Activated T-cell treated with anti-CD3 and anti-CD28 coated beads for 48 hours (primary cell): ENCODE measurements around the gene THUMPD2.
A peak's percentile ranks its signal among the peaks of the same experiment; 100 is the strongest.
"Not testable (repeated sequence)": the region's sequence is repeated elsewhere in the genome, so short reads cannot be mapped to it uniquely, and the experiment has no call there.

Source experiments
- DNase-seq: peaks from one replicate; pipeline ENCODE4 v3.0.0-alpha.2; 2020; ENCODE audit warnings: low read depth

The THUMPD2 gene

DNA sequence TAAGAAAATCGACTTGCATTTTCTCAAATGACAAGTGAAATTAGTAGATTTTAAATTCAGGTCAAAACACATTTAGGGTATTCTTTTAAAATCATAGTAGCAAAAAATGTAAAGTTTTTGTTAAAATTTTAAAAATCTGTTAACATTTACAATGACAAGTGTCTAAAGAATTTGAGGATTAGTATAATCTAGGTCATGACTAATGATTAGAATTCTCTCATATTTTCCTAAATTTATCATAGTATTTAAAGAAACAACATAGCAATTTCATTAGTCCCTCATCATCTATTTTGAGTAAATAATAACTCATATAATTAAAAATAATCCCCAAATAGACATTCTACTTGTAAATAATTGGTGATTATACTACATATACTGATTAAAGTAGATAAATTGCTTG, 23.6 kb downstream of the THUMPD2 start:
- no peak for DNase-seq

DNA sequence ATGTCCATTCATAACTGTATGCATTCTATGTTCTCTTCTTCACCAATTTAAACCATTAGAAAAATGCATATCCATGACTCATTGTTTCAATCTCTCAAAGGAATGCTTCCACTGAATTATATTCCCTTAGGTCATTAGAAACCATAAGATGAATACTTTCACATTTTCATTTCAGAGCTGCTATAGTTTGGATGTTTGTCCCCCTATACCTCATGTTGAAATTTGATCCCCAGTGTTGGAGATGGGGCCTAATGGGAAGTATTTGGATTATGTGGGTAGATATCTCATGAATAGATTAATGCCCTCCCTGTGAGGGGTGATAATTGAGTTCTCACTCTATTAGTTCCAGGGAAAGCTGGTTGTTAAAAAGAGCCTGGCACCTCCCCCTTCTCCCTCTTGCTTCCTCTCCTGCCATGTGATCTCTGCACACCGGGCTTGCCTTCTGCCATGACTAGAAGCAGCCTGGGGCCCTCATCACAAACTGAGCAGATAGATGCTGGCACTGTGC, 35.7 kb downstream of the THUMPD2 start:
- no peak for DNase-seq

DNA sequence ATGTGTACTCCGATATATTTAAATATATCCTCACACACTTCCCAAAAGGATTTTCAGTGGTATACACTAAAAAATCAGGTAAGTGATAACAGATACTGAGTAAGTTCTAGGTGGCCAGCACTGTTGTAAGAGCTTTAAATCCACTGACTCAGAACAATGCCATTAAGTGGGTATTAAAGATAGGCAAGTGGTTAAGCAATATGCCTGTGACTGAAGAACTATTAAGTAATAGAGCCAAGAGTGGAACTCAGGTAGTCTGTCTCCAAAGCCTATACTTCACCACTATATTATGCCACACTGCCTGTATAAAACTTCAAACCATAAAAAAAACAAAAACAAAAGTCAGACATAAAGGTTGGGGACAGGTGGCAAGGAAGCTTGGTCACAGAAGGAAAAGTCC, 37.2 kb downstream of the THUMPD2 start:
- DNase-seq, result no peak

DNA sequence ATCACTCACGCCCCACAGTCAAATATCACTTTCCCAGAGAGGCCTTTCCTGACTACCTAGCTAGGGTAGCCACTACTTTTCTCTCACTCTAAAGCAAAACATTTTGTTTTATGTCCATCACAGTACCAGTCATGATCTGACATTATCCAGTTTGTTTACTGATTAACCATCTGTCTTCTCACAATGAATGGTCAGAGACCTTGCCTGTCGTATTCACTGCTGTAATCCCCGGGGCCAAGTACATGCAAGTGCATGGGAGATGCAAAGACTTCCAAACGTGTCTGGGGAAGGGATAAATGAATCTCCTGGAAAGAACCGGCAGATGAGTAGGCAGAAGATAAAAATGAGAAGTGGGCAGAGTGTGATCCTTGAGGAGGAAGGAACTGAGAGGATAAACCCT, 39.7 kb downstream of the THUMPD2 start:
- DNase-seq, result no peak

DNA sequence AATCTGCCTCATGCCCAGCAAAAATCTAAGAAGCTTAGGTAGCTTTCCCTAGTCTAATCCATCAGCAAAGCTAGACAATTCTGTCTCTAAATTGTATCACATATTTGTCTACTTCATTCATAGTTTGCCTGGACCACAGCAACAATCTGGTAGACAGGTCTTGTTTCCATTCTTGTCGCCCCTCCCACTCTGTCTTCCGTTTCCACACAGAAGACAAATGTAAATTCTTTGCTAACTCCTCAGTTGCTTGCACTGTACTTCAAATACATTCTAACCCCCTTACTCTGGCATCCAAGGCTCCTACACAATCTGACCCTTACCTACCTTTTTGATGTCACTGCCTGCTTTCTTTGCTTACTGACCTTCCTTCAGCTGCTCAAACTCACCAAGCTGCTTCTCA, 40.1 kb downstream of the THUMPD2 start:
- no peak for DNase-seq

DNA sequence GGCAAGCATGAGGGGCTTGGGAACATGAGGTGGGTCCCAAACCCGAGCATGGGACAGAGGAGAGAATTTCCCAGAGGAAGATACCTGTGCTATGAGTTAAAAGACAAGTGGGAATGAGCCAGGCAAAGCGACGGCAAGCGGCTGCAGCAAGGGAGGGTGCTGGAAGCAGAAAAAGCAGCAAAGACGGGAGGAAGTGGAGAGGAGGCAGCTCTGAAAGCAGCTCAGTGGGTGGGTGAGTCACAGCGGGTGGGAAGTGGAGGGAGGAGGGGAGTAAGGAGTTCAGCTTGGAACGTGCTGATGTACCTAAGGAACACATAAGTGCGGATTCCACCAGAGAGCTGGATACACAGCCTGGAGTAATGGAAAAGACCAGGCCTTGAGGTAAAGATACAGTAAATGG, 41.4 kb downstream of the THUMPD2 start:
- DNase-seq, result no peak

DNA sequence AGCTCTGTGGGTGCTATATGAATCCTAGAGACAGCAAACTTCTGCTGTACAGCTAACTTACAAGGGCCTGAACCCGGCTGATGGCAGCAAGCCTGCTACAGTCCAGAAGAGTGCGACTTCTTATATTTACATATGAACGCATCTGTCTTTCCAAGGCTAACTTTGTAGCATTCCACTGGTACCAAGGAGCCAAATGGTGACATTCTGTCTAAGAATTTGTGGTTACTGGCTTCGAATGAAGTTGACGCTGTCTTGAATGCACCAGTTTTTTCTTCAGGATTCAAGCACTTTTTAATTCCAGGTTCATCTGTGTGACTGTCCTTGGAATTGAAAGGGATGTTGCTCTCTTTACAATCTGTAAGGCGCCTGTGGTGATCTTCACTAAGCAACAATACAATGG, 42.4 kb downstream of the THUMPD2 start:
- DNase-seq, result no peak

DNA sequence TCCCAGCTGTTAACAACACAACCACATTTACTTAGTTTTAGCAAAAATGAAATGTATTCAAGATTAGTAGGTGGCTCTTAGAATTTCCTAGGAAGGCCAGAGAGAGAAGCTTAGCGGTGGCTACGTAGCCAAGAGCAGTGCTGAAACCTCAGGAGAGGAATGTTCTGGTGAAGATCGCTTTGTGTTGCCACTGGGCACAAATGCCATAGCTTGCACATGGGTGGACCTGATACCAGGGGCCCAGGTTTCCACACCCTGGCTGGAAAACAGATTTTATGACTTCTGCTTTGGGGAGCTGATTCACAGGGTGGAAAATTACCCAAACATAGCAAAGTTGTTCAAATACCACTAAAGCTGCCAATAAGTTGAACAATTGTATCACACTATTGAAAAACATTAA, 43.4 kb downstream of the THUMPD2 start:
- no peak for DNase-seq

DNA sequence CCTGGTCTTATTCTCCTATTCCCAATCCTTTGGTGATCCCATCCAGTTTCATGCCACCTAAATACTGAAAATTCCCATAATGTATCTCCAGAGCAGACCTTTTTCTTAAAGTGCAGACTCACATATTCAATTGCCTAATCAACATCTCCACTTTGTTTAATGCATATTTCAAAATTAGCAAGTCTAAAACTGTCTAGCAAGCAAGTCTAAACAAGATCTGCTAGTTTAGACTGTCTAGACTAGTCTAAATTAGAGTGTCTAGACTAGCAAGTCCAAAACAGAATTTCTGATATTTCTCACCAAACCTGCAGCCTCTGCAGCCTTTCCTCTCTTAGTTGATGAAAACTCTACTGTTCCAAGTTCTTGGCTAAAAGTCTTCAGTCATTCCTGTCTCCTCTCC, 44.6 kb downstream of the THUMPD2 start:
- DNase-seq, result no peak

DNA sequence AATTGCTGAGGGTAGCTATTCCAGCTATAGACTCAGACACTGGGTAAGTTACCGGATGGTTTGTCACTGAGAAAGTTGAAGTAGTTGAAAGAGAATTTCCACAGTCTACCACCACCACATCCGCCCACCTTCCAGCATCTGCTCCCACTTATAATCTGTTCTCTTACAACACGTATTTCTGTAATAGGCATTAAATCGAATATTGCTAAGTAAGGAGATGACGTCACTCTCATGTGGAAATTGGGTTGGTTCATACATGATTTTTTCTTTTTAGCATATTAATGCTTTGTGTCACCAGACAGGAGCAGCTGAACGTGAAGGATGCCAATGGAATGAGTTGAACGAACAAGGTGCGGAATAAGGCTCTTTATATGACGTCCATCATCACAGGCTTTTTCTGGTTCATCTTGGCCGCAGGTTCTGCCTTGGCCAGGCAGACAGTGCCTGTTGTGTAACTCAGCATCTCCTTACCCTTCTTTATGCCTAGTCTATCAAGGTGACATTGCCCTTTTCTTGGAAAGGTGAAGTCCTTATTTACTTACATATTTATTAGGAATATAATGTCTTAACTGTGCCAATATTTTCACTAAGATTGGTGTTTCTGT, 45.9 kb downstream of the THUMPD2 start:
- no peak for DNase-seq

DNA sequence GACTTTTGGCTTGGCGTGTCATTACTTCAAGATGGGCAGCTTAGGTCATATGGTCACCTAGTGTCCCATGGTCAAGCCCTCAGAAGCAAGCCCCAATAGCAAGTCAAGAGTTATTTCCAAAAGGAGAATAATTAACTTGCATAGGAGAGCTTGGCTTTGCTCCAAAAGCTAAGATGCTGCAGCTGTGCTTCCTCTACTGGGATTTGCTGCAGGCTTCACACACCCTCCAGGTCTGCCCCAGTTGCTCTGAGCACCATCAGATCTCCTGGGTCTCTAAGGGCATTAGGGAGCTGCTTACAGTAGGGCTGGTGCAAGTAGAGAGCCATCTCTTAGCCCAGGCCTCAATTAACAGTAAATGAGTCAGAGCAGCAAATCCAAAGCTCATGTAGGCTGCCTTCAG, 46.6 kb downstream of the THUMPD2 start:
- DNase-seq, result no peak

DNA sequence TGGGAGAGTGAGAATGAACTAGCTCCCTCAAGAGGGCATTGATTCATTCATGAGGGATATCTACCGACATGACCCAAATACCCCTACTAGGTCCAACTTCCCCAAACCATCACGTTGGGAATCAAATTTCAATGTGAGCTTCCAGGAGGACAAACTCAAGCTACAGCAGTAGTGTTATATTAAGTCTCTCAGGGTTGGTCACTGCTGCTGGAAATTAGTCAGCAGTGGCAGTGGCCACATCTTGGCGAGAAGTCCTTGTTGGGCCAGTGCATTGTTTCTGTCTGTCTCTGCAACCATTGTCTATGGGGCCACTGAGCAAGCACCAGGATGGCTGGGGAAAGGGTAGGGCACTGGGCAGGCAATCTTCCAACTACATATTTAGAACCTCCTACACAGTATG, 47.5 kb downstream of the THUMPD2 start:
- DNase-seq, result no peak

DNA sequence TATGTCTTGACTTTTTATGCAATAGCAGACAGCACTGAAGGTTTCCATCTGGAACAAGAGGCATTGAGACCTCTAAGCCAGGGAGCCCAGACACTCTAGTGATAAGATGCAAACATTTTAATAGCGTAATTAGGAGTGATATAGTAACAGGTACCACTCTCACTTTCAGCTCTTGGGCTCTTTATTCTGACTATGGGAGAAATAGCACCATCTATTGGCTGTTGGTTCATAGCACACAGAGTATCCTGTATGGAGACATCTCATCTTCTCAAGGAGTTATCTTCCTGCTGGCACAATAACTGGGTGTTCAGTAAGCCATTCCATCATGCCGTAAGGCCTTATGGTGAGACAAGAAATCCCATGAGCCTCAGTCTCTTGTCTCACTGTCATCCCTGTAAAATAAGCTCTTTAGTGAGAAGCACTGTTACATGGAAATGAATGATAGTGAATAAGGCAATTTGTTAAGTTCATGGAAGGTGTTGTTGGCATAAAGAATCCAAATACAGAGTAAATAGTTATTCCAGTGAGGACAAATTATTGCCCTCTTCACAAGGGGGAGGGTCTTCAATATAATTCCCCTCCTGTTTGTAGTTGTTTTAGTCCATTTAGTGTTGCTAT, 48.3 kb downstream of the THUMPD2 start:
- no peak for DNase-seq

DNA sequence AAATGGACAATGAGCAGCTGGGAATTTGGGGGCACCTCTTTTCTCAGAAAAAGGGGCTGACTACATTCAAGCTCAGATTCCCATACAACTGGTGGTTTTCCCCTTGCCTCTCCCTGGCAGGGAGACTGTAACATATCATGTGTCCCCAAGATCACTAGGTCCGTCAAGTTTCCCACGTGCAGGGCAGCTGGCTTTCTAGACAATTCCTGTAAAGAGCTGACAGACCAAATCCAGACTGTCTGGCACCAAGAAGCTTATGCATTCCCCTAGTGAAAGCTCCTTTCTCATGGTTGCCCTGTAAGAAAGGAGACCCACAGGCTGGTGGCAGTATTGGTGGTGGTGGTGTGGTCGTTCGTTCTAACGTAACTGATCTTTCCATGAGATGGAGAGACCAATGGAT, 48.8 kb downstream of the THUMPD2 start:
- no peak for DNase-seq

DNA sequence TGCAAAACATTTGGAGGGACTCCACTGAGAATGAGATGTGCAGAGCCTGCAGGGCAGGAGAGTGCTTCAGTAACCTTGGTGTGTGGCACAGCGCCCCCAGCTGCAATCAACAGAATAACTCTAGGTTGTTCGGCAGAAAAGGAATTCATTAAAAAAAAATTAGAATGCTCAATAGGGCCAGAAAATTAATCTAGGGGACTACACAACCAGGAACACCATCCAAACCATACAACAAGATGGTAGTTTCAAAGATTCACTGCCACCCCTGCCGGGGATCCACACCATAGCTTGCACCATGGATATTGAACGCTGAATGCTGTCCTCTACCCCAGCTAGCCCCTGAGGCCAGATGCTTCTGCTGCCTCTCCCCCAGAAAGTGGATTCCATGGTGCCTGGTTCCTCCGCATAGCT, 50.1 kb downstream of the THUMPD2 start:
- peak; percentile 3 for DNase-seq

DNA sequence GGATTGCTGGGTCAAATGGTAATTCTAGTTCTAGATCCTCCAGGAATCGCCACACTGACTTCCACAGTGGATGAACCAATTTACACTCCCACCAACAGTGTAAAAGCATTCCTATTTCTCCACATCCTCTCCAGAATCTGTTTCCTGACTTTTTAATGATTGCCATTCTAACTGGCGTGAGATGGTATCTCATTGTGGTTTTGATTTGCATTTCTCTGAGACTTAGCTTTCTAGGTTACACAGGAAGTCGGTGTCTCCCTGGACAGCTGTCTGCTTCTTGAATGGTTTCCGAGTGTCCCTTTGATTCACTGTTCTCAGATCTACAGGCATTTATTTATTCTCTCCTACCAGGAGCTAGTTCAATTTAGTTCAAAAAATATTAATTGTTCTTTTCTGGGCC, 51.0 kb downstream of the THUMPD2 start:
- not testable (repeated sequence) for DNase-seq

DNA sequence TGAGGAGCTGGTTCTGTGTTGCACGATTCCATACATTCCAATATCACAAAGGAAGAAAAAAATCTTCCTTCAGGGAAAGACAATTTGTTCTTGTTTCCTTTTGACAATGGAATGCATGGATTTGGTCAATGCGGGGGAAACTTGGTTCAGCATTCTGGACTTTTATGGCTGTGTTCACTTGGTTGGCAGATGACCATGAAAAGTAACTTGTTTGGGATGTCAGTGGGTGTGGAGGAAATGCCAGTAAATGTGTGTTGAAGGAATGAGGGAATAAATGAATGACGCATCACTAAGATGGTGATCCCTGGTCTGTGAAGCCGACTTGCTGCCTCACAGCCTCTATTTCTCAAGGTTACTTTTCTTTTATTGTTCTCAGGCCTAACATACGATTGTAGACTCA, 53.7 kb downstream of the THUMPD2 start:
- no peak for DNase-seq

DNA sequence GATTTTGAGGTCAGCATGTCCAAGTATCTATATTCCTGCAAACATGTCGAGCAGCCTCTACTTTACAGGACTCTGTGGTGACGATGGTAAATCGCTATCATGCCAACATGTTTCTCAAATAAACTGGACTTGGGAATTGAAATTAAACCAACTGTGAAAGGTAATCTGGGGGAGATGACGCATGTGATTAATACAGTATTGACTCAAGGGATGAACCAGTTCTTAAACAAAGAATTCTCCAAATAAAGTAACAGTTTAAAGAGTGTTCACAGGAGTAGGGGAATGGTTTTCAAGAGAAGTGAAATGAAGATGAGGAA, 54.3 kb downstream of the THUMPD2 start:
- DNase-seq, result no peak

DNA sequence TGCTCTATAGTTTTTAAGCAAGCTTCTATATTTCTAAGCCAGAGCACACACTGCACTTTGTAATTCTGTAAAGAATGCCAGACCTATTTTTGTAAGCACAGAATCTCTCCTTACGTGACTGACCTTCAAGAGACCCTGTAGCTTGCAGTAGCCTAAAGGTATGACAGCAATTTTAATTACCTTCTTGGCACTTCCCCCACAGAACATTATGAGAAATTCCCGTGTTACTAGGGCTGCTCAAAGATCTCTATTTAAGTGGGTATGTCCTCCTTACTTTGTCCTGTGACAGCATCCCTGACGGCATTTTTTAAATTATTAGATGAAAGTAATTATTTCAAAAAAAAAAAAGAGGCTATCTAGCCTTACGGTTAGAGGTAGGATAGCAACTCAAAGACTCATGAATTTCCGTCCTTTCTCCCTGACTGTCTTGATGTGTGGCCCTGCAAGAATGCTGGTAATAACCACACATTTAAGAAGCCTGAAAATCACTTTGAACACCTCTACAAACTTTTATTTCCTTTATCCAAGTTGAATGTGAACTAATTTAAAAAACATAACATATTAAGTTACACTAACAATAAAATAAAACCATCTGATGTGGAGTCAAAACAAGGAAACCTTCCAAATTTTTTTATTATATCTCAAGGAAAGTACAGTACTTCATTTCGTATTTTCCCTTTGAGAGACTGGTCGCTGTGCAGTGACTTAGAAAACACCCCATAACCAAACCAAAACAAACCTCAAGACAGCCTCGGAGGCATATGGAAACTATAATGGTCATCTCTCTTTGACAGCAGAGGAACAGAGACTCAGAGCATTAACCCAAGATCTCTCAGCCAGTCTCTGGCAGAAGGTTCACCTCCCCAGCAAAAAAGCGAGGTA, 54.9 kb downstream of the THUMPD2 start:
- DNase-seq, result no peak

DNA sequence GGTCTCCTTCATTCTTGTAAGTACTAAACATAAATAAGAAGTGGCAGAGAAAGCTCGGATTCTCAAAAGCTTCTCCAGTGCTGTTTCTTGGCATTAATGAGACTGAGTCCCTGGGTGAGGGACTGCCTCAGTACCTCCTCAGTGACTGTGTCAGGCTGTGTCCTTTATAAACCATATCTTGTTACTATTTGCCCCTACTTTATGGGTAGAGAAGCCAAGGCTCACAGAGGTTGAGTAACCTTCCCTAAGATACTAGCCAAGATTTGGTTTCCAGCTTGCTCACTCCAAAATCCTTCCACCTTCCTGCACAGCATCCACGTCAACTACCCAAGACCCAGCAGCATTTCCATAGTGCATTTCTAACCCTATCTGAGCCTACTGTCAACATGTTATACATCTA, 55.6 kb downstream of the THUMPD2 start:
- no peak for DNase-seq

DNA sequence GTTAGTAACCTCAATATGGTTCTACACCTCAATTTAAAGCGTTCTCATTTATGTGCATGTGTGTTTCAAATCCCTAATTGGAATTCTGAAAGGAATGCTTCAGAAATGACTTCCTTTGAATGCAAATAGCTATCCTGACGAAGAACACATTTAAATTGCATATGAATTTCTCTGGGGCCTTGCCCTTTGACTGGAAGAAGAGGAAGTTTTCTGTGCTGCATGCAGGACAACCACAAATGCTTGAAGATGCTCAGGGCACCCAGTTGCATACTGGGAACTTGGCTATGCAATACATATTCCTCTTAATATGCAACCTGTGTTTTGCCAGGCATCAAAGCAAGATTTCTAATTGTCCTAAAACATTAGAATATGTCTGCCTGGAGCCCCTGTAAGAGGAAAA, 58.1 kb downstream of the THUMPD2 start:
- DNase-seq, result no peak

DNA sequence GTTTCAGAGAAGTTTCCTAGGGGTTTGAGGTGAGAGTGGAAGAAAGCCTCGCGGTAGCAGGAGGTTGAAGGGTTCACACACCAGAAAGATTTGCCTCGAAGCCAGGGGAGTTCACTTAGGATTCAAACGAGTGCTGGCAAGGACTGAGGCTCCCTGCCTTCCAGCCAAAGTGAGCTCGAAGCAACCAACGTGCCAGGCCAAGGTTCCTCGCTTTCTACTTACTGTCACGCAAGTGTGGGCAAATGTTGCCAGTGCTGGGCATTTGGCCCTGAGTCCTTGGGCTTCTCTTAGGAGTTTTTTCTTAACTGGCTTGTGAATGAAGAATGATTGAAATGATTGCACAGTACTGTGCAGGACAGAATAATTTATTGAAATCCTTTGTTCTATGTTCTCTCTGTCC, 59.7 kb downstream of the THUMPD2 start:
- no peak for DNase-seq

DNA sequence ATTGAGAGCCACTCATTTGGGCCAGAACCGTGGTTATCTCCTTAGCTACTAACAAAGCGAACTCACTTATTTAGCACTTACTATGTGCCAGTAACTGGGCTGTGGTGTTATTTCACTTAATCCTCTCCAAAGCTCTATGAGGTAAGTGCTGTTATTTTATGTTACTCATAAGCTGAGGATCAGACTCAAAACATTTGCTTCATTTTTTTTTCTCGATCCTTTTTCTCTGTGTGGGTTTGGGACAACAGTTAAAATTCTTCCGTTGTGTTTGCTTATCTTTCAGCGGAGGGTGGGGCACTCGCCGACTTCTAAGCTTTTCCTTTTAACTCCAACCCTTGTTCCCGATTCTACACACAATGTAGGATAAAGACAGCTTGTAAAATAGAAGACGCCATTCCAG, 60.6 kb downstream of the THUMPD2 start:
- DNase-seq, result no peak
